OCI-LY7 (cell line): ENCODE results near the gene KDM4E.

Source experiments
- EZH2phosphoT487 ChIP-seq: fragments of 200-600 bp; sonication (generic); IDR thresholded peaks from 2 replicates; pipeline ENCODE4 v1.6.1; 2018; ENCODE audit warnings: low read depth, borderline replicate concordance, mild to moderate bottlenecking, mixed run types, antibody characterized with exemption, low read length, moderate library complexity, mixed read lengths
- TF ChIP-seq, protein P1 (sequence below): fragments of 200-600 bp; sonication (generic); conservative IDR thresholded peaks from 2 replicates; pipeline ENCODE4 v1.5.1; 2014; ENCODE audit warnings: mild to moderate bottlenecking, antibody characterized with exemption, low read length, moderate library complexity, mixed read lengths

- TF ChIP-seq, protein P1, sequence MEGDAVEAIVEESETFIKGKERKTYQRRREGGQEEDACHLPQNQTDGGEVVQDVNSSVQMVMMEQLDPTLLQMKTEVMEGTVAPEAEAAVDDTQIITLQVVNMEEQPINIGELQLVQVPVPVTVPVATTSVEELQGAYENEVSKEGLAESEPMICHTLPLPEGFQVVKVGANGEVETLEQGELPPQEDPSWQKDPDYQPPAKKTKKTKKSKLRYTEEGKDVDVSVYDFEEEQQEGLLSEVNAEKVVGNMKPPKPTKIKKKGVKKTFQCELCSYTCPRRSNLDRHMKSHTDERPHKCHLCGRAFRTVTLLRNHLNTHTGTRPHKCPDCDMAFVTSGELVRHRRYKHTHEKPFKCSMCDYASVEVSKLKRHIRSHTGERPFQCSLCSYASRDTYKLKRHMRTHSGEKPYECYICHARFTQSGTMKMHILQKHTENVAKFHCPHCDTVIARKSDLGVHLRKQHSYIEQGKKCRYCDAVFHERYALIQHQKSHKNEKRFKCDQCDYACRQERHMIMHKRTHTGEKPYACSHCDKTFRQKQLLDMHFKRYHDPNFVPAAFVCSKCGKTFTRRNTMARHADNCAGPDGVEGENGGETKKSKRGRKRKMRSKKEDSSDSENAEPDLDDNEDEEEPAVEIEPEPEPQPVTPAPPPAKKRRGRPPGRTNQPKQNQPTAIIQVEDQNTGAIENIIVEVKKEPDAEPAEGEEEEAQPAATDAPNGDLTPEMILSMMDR, result no peak
- no peak for TF ChIP-seq EZH2phosphoT487
Observed at GRCh38 chr11:95074792-95075563, 49.9 kb downstream of the KDM4E start.
